GM19324 (cell line): ENCODE measurements around the gene SLC27A1.
A peak's percentile ranks its signal among the peaks of the same experiment; 100 is the strongest.
"Not testable (repeated sequence)": the region's sequence is repeated elsewhere in the genome, so short reads cannot be mapped to it uniquely, and the experiment has no call there.

ENCODE experiments used
- ATAC-seq: cut with Tn5 transposase; IDR thresholded peaks from one replicate; pipeline ENCODE4 v1.9.1; 2021; ENCODE audit warnings: mild to moderate bottlenecking, moderate library complexity; ENCODE audit not compliant: unreplicated experiment, low FRiP score

Gene SLC27A1

DNA sequence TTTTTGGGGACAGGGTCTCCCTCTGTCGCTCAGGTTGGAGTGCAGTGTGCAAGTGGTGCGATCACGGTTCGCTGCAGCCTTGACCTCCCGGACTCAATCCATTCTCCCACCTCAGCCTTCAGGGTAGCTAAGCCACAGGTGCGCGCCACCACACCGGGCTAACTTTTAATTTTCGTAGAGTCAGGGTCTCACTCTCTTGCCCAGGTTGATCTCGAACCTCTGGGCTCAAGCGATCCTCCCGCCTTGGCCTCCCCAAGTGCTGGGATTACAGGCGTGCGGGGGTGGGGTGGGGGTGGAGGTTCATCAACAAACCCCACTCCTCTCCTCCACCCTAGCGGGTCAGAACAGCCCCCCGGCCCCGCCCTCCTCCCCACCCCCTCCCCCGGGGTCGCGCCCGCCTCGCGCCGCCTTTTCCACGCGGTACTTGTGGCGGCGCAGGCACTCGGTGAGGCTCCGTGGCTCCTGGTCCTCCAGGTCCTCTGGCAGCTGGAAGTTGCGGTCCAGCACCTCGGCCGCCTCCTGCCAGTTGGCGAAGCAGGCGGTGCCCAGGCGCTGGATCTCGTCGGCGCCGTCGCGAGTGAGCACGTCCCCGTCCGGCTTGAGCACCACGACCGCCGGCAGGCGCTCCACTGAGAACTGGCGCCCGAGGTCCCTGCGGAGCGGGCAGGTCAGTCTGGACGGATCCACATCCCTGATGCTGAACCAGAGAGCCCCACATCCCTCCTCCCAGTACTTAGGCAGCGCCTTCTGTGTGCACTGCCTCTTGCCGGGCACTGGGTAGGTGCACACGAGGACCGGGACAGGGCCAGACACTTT, 14.8 kb upstream of the SLC27A1 start:
- ATAC-seq = no peak

DNA sequence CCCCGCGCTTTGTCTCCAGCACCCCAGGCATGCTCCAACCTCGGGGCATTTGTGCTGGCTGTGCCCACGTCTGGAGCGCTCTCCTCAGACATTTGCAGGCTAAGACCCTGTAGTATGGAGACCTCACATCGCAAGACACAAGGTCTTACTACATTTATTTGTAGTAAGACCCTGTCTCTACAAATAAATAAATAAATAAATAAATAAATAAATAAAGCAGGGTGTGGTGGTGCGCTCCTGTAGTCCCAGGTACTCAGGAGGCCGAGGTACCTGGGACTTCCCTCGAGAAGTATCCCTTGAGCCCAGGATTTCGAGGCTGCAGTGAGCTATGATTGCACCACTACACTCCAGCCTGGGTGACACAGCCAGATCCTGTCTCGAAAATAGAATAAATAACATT, 14.2 kb upstream of the SLC27A1 start:
- no peak for ATAC-seq

DNA sequence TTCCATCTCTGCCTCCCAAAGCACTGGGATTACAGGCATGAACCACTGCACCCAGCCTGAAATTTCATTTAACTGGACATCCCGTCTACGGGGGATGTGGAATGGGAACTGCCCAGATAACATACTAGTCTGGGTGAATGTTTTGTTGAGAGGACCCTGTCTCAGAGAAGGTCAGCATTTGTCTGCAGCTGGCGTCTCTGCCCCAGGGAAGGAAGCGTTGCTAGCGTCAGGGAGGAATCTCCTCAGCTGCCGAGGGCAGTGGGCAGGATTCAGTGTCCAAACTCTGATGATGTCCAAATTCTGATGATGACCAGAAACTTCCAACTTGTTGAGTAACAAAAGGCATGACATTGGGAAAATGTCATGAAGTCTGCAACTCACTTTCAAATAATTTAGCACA, 12.7 kb upstream of the SLC27A1 start:
- ATAC-seq = no peak

DNA sequence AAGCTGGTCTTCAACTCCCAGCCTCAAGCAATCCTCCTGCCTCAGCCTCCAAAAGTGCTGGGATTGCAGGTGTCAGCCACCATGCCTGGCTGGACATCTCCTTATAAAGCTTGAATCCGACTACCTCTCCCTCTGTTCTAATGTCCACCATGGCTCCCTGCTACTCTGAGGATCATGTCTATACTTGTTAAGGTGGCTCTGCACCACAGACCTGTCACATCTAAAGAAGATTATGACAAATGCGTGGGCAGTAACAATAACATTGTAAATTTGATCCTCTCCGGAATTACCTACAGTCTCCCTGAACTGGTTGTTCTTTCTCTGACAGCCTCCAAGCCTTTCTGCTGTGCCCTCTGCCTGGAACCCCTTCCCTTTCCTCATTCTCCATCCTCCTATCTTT, 11.4 kb upstream of the SLC27A1 start:
- ATAC-seq = no peak

DNA sequence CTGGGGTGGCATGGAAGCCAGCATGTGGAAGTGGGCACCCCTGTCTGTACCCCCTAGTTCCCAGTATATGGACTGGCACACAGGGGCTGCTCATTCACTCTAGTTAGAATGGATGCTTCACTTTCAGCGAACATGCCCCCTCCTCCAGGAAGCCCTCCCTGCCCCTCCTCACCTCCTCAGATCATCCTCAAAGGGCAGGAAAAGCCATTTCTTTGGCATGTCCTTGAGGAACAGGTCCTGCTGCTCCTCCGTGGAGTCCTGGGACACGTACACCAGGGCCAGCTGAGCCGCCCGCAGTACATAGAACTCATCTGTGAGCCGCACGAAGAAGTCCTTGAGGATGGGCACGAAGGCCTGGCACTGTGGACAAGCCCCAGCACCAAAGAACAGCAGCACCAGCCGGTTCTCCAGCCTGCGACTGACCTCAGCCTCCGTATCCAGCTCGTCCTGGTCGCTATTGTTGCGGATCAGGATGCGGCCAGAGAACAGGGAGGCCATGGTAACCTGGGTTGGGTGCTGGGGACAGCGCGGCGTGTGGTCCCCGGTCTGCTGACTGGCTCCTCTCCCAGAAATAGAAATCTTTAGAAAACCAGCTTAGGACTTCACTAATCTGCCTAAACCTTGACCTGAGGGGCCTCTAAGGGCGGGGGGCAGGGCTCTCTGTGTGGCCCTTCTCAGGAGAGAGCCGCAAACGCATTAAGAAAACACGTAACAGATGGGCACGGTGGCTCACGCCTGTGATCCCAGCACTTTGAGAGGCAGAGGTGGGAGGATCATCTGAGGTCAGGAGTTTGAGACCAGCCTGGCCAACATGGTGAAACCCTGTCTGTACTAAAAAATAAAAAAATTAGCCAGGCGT, 9.7 kb upstream of the SLC27A1 start, which contains the start of gene NXNL1:
Gene NXNL1, minus strand, starts transcription at position 555 of the 859 bp plus-strand sequence. Its CDS starts 57 bp downstream, at position 498.
- ATAC-seq = no peak

DNA sequence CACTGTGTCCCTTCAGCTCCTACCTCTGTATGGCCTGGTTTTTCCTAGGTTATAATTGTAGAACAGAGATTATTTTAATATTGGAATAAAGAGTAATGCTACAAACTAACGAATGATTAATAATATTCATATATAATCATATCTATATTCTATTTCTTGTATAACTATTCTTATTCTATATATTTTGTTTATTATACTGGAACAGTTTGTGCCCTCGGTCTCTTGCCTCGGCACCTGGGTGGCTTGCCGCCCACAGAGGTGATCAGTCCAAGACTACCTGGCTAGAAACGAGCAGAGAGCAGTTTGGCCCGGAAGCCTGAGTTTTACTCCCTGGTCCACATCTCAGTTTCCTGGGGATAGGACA, 3.9 kb upstream of the SLC27A1 start:
- ATAC-seq = no peak

DNA sequence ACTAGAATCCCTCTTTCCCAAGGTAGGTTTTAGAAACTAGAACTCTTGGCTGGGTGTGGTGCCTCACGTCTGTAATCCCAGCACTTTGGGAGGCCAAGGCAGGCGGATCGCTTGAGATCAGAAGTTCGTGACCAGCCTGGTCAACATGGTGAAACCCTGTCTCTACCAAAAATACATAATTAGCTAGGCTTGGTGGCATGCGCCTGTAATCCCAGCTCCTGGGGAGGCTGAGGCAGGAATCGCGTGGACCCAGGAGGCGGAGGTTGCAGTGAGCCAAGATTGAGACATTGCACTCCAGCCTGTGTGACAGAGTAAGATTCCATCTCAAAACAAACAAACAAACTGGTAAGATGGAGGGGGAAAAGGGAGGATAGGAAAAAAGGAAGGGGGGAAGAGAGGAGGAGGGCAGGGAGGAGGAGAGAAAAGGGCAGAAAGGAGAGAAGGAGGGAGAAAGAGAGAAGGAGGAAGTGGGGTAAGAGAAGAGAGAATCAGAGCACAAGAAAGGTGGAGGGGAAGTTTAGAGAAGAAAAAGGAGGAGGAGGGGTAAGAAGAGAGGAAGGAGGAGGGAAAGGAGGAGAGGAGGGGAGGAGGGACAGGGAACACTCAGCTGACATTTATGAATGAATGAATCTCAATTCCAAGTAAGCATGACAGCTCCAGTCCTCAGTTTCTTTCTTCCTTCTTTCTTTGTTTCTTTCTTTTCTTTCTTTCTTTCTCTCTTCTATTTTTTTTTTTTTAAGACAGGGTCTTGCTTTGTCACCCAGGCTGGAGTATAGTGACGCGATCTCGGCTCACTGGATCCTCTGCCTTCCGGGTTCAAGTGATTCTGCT, 2.6 kb upstream of the SLC27A1 start:
- ATAC-seq = no peak

DNA sequence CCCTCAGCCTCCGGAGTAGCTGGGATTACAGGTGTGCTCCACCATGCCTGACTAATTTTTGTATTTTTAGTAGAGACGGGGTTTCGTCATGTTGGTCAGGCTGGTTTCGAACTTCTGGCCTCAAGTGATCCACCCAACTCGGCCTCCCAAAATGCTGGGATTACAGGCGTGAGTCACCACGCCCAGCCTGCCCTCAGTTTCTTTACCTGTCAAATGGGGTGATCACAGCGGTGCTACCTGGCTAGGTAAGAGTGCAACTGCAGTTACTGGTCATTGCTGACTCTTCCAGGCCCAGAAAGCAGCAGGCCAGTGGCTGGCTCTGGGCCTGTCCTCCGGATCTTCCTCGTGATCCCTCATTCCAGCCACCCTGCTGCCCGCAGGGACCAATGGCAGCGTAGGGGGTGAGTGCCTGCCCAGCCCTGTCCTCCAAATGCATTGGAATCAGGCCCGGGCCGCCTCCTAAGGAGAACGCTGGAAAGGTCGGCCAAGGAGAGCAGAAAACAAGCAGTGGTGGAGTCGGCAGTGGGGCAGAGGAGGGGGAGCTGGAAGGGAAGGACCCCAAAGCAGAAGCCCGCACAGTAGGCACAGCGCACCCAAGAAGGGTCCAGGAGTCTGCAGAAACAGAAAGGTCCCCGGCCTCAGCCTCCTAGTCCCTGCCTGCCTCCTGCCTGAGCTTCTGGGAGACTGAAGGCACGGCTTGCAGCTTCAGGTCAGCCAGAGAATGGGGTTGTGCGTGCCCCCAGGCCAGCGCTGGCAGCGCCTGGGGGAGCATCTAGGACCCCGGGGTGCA, 1.8 kb upstream of the SLC27A1 start:
- ATAC-seq = no peak

DNA sequence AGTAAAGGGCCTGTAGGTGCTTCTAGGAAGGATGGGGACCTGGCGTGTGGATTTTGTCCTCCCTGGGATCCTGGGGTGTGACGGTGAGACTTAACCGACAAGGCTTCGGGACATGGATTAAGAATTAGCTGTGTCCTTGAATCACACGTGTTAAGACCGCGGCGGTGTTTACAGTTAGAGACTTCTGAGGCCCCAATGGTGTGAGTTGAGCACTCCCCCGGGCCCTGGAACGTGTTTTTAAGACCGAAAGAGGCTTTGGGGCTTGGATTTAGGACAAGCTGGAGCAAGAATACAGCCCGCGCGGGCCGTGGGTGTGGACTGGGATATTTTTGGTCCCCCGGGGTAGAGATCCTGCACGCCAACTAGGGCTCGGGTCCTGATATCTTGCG, 1.2 kb upstream of the SLC27A1 start:
- no peak for ATAC-seq

DNA sequence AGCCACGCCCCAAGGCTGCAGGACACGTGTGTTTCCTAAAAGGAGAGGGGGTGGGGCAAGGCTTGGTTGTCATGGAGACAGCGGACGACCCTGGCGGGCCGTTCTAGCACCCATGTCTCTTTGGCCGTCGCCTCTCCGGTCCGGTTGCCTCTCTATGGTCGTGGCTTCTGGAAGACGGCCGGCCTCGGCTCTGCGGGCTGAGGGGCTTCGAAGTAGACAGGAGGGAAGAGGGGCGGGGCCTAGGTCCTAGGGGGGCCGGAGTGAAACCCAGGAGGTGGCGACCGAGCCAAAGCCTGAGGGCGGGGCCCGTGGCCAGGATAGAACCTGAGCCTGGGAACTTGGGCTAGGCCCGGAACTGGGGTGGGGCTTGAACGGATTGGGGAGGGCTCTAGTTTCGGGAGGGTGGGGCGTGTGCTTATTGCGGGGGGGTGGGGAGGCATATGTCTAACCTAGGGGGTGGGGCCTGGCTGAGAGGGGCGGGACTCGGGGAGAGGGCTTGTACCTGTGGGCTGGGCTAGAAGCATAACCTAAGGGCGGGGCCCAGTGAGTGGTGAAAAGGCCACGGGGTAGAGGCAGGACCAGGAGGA, 750 bp upstream of the SLC27A1 start:
- peak; percentile 53 for ATAC-seq

DNA sequence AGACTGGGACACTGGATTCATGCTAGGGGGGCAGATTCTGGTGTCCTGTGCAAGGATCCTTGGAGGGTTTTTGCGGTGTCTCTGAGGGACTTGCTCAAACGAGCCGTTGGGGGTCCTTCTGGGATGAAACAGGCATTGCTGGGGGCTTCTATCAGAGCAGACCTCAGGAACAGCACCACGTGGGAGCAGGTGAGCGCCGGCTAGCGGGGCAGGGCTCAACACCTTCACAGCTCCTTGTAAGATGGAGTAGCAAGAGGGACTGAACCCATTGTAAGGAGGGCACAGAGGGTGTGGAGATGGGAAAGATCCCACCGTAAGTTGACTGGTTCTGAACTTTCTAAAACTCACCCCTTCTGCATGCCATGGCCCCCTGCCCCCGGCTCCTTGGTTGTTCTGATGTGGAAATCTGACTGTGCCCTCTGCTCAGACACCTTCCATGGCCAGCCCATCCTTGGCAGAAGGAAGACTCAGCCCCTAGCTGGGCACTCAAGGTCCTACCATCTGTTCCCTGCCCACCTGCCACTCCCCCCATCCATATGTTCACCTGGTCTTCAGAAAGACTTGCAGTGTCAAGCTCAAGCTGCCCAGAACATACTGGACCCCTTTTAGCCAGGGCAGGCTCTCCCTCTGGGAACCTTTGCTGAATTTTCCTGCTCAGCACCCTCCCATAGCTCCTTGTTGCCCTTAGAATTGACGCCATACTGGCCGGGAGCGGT, 1.2 kb downstream of the SLC27A1 start:
- ATAC-seq = no peak

DNA sequence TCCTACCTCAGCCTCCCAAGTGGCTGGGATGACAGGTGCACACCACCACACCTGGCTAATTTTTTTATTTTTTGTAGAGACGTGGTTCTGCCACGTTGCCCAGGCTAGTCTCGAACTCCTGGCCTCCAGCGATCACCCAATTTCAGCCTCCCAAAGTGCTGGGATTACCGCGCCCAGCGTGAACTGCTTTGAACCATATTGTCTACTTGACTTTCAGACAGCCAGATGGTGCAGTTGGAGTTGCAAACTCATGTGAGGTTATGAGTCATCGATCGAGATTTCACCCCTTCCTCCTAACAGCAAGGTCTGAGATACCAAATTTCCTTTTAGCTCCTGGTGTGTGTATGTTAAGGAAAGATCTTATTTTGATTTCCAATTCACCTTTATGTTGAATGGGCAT, 2.7 kb downstream of the SLC27A1 start:
- no peak for ATAC-seq

DNA sequence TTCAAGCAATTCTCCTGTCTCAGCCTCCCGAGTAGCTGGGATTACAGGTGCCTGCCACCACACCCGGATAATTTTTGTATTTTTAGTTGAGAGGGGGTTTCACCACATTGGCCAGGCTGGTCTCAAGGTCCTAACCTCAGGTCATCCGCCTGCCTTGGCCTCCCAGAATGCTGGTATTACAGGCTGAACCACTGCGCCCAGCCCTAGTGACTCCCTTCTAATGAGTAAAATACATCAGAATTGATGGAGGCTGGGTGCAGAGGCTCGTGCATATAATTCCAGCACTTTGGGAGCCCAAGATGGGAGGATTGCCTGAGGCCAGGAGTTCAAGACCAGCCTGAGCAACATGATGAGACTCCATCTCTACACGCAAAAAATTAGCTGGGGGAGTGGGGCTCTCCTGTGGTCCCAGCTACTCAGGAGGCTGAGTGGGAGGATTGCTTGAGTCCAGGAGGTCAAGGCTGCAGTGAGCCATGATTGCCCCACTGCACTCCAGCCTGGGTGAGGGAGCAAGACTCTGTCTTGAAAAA, 4.8 kb downstream of the SLC27A1 start:
- not testable (repeated sequence) for ATAC-seq

DNA sequence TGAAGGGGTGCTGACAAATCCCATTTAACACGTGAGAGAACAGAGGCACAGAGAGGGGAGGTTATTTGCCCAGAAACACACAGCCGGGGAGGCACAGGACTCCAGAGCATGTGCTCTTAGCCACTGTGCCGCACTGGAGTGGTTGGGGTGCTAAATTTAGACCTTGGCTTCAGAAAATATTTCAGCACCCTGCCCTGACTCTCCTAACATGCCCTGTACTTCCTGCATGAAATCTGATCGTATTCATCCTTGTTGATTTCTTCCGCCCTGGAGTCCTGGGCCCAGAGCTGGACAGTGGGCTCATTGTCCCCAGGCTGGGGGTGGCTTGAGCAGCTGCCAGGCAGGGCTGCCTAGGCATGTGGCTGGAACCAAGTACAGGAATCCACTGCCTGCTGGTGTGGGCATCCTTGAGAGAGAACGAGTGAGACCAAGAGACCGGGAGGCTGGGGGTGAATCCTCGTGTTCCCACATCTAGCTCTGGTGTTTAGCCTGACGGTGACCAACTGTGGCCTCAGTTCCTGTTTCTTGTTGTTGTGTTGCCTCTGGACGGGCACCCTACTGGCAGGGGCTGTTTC, 5.3 kb downstream of the SLC27A1 start:
- no peak for ATAC-seq

DNA sequence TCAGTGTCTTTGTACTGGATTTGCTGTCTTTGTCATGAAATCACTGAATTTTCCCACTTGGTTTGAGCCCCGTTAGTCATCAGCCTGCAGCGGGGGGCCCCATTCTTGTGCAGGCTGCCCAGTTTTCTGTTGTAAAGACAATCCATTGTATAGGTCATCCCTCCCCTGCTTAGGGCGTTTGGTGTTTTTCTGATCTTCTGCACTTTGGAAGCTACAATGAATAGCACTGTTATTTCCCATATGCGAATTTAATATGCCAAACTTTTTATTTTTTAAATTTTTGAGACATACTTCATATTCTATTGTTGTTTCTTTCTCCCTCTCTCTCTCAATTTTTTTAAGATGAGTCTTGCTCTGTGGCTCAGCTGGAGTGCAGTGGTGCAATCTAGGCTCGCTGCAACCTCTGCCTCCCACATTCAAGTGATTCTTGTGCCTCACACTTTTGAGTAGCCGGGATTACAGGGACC, 9.0 kb downstream of the SLC27A1 start:
- ATAC-seq = no peak

DNA sequence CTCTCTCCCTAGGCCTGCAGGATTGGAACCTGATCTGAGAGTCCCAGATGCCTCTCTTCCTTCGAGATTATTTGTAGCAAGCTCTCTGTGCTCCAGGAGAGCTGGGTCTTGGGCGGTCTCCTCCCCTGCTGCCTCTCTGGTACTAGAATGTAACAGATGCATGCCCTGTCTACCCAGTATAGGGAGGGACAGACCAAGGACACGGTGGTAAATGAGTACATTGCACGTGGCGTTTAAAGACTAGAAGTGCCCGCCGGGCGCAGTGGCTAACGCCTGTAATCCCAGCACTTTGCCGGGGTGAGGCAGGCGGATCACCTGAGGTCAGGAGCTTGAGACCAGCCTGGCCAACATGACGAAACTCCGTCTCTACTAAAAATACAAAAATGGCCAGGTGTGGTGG, 11.7 kb downstream of the SLC27A1 start:
- ATAC-seq = no peak

DNA sequence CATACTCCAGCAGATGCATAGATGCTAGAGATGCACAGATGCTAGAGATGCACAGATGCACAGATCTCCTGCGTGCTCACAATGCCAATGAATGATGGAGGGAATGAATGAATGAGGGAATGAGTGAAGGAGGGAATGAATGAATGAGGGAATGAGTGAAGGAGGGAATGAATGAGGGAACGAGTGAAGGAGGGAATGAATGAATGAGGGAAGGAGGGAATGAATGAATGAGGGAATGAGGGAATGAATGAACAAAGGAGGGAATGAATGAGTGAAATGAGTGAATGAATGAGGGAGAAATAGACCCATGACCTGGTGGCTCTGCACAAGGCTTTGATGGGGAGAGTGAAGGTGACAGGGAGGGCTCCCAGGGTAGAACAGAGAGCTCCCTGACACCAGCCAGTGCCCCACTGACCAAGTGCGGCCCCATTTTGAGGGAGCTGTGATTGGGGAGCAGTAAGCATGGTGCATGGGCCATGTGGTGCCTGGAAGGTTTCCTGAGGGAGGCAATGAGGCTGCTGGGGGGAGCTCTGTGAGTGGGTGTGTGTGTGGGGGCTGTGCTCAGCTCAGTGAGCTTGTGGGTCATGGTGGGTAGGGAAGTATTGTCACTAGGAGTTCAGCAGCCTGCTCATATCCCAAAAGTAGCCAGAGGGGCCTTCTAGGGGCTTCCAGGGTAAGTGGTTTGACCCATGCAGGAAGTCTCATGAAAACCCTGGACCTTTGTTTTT, 12.7 kb downstream of the SLC27A1 start:
- no peak for ATAC-seq

DNA sequence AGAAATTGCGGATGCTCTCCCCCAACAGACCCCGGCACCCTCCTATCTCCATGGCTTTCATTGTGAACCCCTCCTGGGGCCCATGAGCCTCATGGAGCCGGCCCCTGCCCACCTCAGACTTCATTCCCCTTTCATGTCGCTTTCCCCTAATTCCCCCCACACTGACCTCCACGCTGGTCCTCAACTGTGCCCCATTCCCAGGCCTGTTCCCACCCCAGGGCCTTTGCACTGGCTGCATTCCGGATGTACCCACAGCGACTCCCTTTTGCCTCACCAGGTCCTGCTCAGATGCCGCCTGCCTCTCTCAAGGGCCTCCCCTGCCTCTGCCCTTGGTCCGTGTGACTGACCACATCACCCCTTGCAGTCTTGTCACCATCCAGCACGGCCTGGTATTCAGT, 13.3 kb downstream of the SLC27A1 start:
- no peak for ATAC-seq
